HepG2 (cell line): ENCODE measurements around the gene TTBK2. TPM values are rescaled to one million over a fixed set of nuclear protein-coding genes. Genes with fewer than 3 reads are reported as not detected.

ENCODE experiments used
- ATAC-seq: fragments of 200-7000 bp; cut with Tn5 transposase; 3 replicates; pipeline ENCODE4 v1.9.1; 2020; ENCODE audit warnings: mild to moderate bottlenecking, moderate library complexity
- BruUV-seq: library from RNA; stranded (reverse); fragments of 400-500 nt; replicated peaks from 2 replicates; lab custom pipeline; 2021; lab: Mats Ljungman, UMichigan
- CTCF ChIA-PET: fragments of 300-600 bp; formaldehyde crosslinking; extraction: SDS; loops from one replicate; lab custom pipeline; 2021; ENCODE audit warnings: low total read pairs, inconsistent platforms, low intra/inter-chr PET ratio; lab: Yijun Ruan, JAX
- POLR2A ChIA-PET: fragments of 350-600 bp; sonication (Branson Sonifier 250); formaldehyde crosslinking; loops from one replicate; lab custom pipeline; 2020; ENCODE audit warnings: antibody characterized with exemption, inconsistent platforms; lab: Yijun Ruan, JAX
- DNase-seq: peaks from one replicate; pipeline ENCODE4 v3.0.0-alpha.2; 2015; ENCODE audit warnings: low spot score
- FAIRE-seq: peaks from 3 replicates; lab custom pipeline; 2011; peaks lifted over from hg19 to GRCh38; lab: Jason Lieb, UNC
- H2AFZ ChIP-seq: one replicate; pipeline ENCODE4 v1.6.1; 2011; ENCODE audit warnings: low read length, inconsistent platforms
- H3K27ac ChIP-seq: fragments of 300-600 bp; 3 replicates; pipeline ENCODE4 v1.8.0; 2011; ENCODE audit warnings: mixed run types, mild to moderate bottlenecking, mixed read lengths, low read length, inconsistent platforms; ENCODE audit not compliant: insufficient read depth; ENCODE audit errors: extremely low read length
- H3K27me3 ChIP-seq, 2 experiments: fragments of 200-600 bp in 1 of 2; 2 replicates in 1 of 2; 3 replicates in 1 of 2; pipeline versions ENCODE4 v1.6.0 to v1.8.0; 2011; ENCODE audit warnings: low read length in 2 of 2, mild to moderate bottlenecking in 2 of 2, moderate library complexity in 2 of 2, inconsistent platforms in 1 of 2; ENCODE audit not compliant: insufficient read depth in 2 of 2, control insufficient read depth in 1 of 2
- H3K36me3 ChIP-seq, 2 experiments: fragments of 200-600 bp in 1 of 2; replicated peaks in 1 of 2; 2 replicates in 1 of 2; 3 replicates in 1 of 2; pipeline versions ENCODE4 v1.5.1 to v1.8.0; 2011; ENCODE audit warnings: low read length in 2 of 2, inconsistent platforms in 1 of 2; ENCODE audit not compliant: insufficient read depth in 2 of 2, control insufficient read depth in 1 of 2
- H3K4me1 ChIP-seq: 2 replicates; pipeline ENCODE4 v1.5.1; 2012; ENCODE audit warnings: low read length, inconsistent platforms; ENCODE audit not compliant: insufficient read depth
- H3K4me2 ChIP-seq: 2 replicates; pipeline ENCODE4 v1.6.0; 2011; ENCODE audit warnings: low read depth, low read length, inconsistent platforms
- H3K4me3 ChIP-seq, 3 experiments: fragments of 200-600 bp in 1 of 3; sonication (generic), shearing (Covaris generic) in 1 of 3; replicated peaks in 1 of 3; 2 replicates each; pipeline ENCODE4 v1.5.1; 2011 to 2016; ENCODE audit warnings: low read length in 3 of 3, inconsistent platforms in 2 of 3, low read depth in 2 of 3, mild to moderate bottlenecking in 2 of 3, control low read depth in 1 of 3, mixed read lengths in 1 of 3; ENCODE audit not compliant: insufficient read depth in 1 of 3
- H3K79me2 ChIP-seq: one replicate; pipeline ENCODE4 v1.6.1; 2011; ENCODE audit warnings: low read length, inconsistent platforms; ENCODE audit not compliant: insufficient read depth
- H3K9ac ChIP-seq: 2 replicates; pipeline ENCODE4 v1.6.0; 2011; ENCODE audit warnings: mild to moderate bottlenecking, low read depth, low read length, inconsistent platforms; ENCODE audit not compliant: insufficient read depth
- H3K9me3 ChIP-seq: 2 replicates; pipeline ENCODE4 v1.5.1; 2012; ENCODE audit warnings: mild to moderate bottlenecking, low read length
- H4K20me1 ChIP-seq: 2 replicates; pipeline ENCODE4 v1.6.0; 2011; ENCODE audit warnings: inconsistent platforms, mild to moderate bottlenecking, low read length, moderate library complexity; ENCODE audit not compliant: insufficient read depth
- CTCF ChIP-seq: sonication (generic); formaldehyde crosslinking; IDR thresholded peaks from 2 replicates; pipeline ENCODE4 v1.5.0; 2020; ENCODE audit warnings: mild to moderate bottlenecking, missing genetic modification reagents, moderate library complexity
- FOXK2 ChIP-seq: fragments of 450-650 bp; IDR thresholded peaks from 2 replicates; pipeline ENCODE4 v1.6.1; 2016
- HHEX ChIP-seq: IDR thresholded peaks from 2 replicates; pipeline ENCODE4 v1.6.1; 2016; ENCODE audit warnings: control low read depth
- HOXA9 ChIP-seq: sonication (generic); formaldehyde crosslinking; IDR thresholded peaks from 2 replicates; pipeline ENCODE4 v1.8.1; 2022; ENCODE audit warnings: missing genetic modification reagents, mild to moderate bottlenecking, moderate library complexity, borderline replicate concordance
- ISL2 ChIP-seq: sonication (generic); formaldehyde crosslinking; IDR thresholded peaks from 2 replicates; pipeline ENCODE4 v1.5.0; 2020; ENCODE audit warnings: missing genetic modification reagents
- KDM4B ChIP-seq: sonication (generic); formaldehyde crosslinking; IDR thresholded peaks from 2 replicates; pipeline ENCODE4 v1.4.0; 2020; ENCODE audit warnings: missing genetic modification reagents
- KLF15 ChIP-seq: sonication (generic); formaldehyde crosslinking; IDR thresholded peaks from 2 replicates; pipeline ENCODE4 v1.8.1; 2023; ENCODE audit warnings: borderline replicate concordance, mild to moderate bottlenecking, inconsistent platforms, missing genetic modification reagents, mixed read lengths
- NFYC ChIP-seq: IDR thresholded peaks from 2 replicates; pipeline ENCODE4 v1.6.1; 2016; ENCODE audit warnings: missing genetic modification reagents, missing compliant biosample characterization
- SRF ChIP-seq: IDR thresholded peaks from 2 replicates; pipeline ENCODE4 v1.6.1; 2011; ENCODE audit warnings: mild to moderate bottlenecking, low read depth, low read length, moderate library complexity
- ZBTB20 ChIP-seq: sonication (generic); formaldehyde crosslinking; IDR thresholded peaks from 2 replicates; pipeline ENCODE4 v1.8.1; 2023; ENCODE audit warnings: missing genetic modification reagents, low read depth, mild to moderate bottlenecking, borderline replicate concordance
- ZBTB8A ChIP-seq: sonication (generic); formaldehyde crosslinking; IDR thresholded peaks from 2 replicates; pipeline ENCODE4 v1.4.0; 2020; ENCODE audit warnings: mild to moderate bottlenecking, low read depth, missing genetic modification reagents, borderline replicate concordance
- ZC3H13 ChIP-seq: sonication (generic); formaldehyde crosslinking; IDR thresholded peaks from 2 replicates; pipeline ENCODE4 v1.8.1; 2023; ENCODE audit warnings: mild to moderate bottlenecking, missing genetic modification reagents, moderate library complexity
- ZFP1 ChIP-seq: IDR thresholded peaks from 2 replicates; pipeline ENCODE4 v1.6.1; 2016
- ZFY ChIP-seq: sonication (generic); formaldehyde crosslinking; IDR thresholded peaks from 2 replicates; pipeline ENCODE4 v1.4.0; 2020; ENCODE audit warnings: missing genetic modification reagents
- ZNF256 ChIP-seq: sonication (generic); formaldehyde crosslinking; conservative IDR thresholded peaks from 2 replicates; pipeline ENCODE4 v1.4.0; 2020; ENCODE audit warnings: missing genetic modification reagents
- ZNF670 ChIP-seq: sonication (generic); formaldehyde crosslinking; IDR thresholded peaks from 2 replicates; pipeline ENCODE4 v1.8.0; 2022; ENCODE audit warnings: mild to moderate bottlenecking, missing genetic modification reagents, borderline replicate concordance
- WGBS: methylation state at CpG from one replicate; pipeline ENCODE4 v1.1.6; 2017; ENCODE audit warnings: low lambda C conversion rate; 5-methylcytosine and 5-hydroxymethylcytosine counted together
- in situ Hi-C: cut with HindIII; loops from 2 replicates; pipeline ENCODE4 v1.10.0; 2017; ENCODE audit warnings: low pct_unique_long_range_greater_than_20kb; ENCODE audit not compliant: extremely low pct_ligation_motif_present
- intact Hi-C: fragments of 100-400 bp; cut with micrococcal nuclease; formaldehyde crosslinking; loops from one replicate; pipeline ENCODE4 v1.10.0; 2022; ENCODE audit not compliant: unreplicated experiment
- polyA plus RNA-seq, 8 experiments: library from polyadenylated mRNA; depleted of rRNA in 3 of 8; stranded (reverse) in 7 of 8; unstranded in 1 of 8; fragments of >200 nt; fragmentation: Illumina TruSeq in 4 of 8; extraction: Trizol in 4 of 8; gene quantifications; 2 replicates each; pipeline versions ENCODE4 v1.2.1 to v1.2.3, GENCODE V29; 2011 to 2016; ENCODE audit warnings: low read depth in 4 of 8, missing spikeins in 1 of 8, mixed read lengths in 1 of 8; ENCODE audit not compliant: insufficient read depth in 1 of 8
- total RNA-seq, 5 experiments: library from RNA; depleted of rRNA; stranded (reverse); fragments of >200 nt; fragmentation: Illumina TruSeq; extraction: Trizol; gene quantifications; 2 replicates each; pipeline ENCODE4 v1.2.3, GENCODE V29; 2016; ENCODE audit warnings: low read depth in 1 of 5

Gene TTBK2
- total and polyA plus RNA-seq, 2 of the 13 experiments (the other 11 are each of a cell fraction or from before 2014, with no cell fraction given): 5.1 to 7.4 TPM

- ChIA-PET POLR2A (no interaction called here), CTCF (no interaction called here)
- intact Hi-C loops (no loop called here), in situ Hi-C loops (no loop called here)
- Histone ChIP-seq H3K4me2 (peak overlapping the region; percentile 0; the same call in 1 of the 2 replicates), H3K9me3 (no peaks in the 10 kb centered on the region), H3K4me1 (peaks cover 21% of the 10 kb centered on the region), H3K9ac (no peak overlapping the region), H3K79me2 (no peaks in the 10 kb centered on the region), H3K36me3 (peaks cover 0 to 11% of the 10 kb centered on the region in 2 experiments; a peak in 3 of 5 replicates), H3K27ac (peak overlapping the region; percentile 24), H4K20me1 (no peaks in the 10 kb centered on the region), H3K27me3 (no peaks in the 10 kb centered on the region), H2AFZ (no peak overlapping the region), H3K4me3 (no peak overlapping the region)
- no peak for DNase-seq
- 72% methylated on average over 1 of the region's 1 CpG for WGBS
- ATAC-seq: peak; percentile 59
- no peak for FAIRE-seq
- TF ChIP-seq ZFP1 (CRISPR knock-in tag) (peak; percentile 98), KLF15 (CRISPR knock-in tag) (no peak)
- BruUV-seq: no TSS peak
These were observed 19.9 kb upstream of the TTBK2 start for GRCh38 chr15:42940527-42940926.

GRCh38 chr15:42939841-42940240 lies 19.3 kb upstream of the TTBK2 start:
- H3K36me3 ChIP-seq: peaks cover 0 to 5% of the 10 kb centered on the region in 2 experiments; a peak in 2 of 5 replicates
- H3K9ac ChIP-seq: no peak overlapping the region
- ChIA-PET POLR2A (no interaction called here), CTCF (no interaction called here)
- H2AFZ ChIP-seq: no peak overlapping the region
- H3K9me3 ChIP-seq: no peaks in the 10 kb centered on the region
- no peak overlapping the region for H3K27ac ChIP-seq
- no peak for FAIRE-seq
- WGBS: 82% methylated on average over 2 of the region's 8 CpGs
- no peaks in the 10 kb centered on the region for H3K27me3 ChIP-seq
- DNase-seq: no peak
- H3K4me3 ChIP-seq: no peak overlapping the region
- no peak overlapping the region for H3K4me2 ChIP-seq
- peaks cover 28% of the 10 kb centered on the region for H3K4me1 ChIP-seq
- intact Hi-C loops (no loop called here), in situ Hi-C loops (no loop called here)
- H3K79me2 ChIP-seq: no peaks in the 10 kb centered on the region
- no peak; the same call in 1 of the 3 replicates for ATAC-seq
- TF ChIP-seq ZBTB20 (CRISPR knock-in tag): no peak
- TF ChIP-seq ZFY (CRISPR knock-in tag): no peak
- TF ChIP-seq CTCF: no peak
- TF ChIP-seq FOXK2: no peak
- no peak for TF ChIP-seq HHEX (CRISPR knock-in tag)
- TF ChIP-seq KDM4B: no peak
- no peak for TF ChIP-seq ZBTB8A (CRISPR knock-in tag)
- TF ChIP-seq ZNF256 (CRISPR knock-in tag): no peak
- TF ChIP-seq SRF: no peak
- no peak for TF ChIP-seq ISL2 (CRISPR knock-in tag)
- TF ChIP-seq NFYC (CRISPR knock-in tag): no peak
- TF ChIP-seq HOXA9: no peak
- no peak for TF ChIP-seq ZC3H13 (CRISPR knock-in tag)
- TF ChIP-seq ZNF670 (CRISPR knock-in tag): no peak
- no TSS peak for BruUV-seq
- no peaks in the 10 kb centered on the region for H4K20me1 ChIP-seq
